Subcutaneous abdominal adipose tissue (tissue), 5 donors: ENCODE results near the gene LRBA.

Source experiments
- H3K27ac ChIP-seq: one replicate; pipeline ENCODE4 v1.7.0; 2013; ENCODE audit warnings: low read depth, mild to moderate bottlenecking, inconsistent platforms, low read length, moderate library complexity
- H3K27me3 ChIP-seq, 5 donors: one replicate each; pipeline ENCODE4 v1.7.0; 2013; ENCODE audit warnings: low read length in 5 of 5, inconsistent platforms in 1 of 5; ENCODE audit not compliant: control insufficient read depth in 5 of 5, insufficient read depth in 4 of 5
- H3K36me3 ChIP-seq, 5 donors: one replicate each; pipeline ENCODE4 v1.7.0; 2013; ENCODE audit warnings: low read length in 5 of 5; ENCODE audit not compliant: control insufficient read depth in 5 of 5, insufficient read depth in 5 of 5
- H3K4me1 ChIP-seq, 5 donors: one replicate each; pipeline ENCODE4 v1.7.0; 2013; ENCODE audit warnings: low read length in 5 of 5, mild to moderate bottlenecking in 3 of 5, moderate library complexity in 1 of 5; ENCODE audit not compliant: control insufficient read depth in 5 of 5, insufficient read depth in 5 of 5
- H3K4me3 ChIP-seq, 5 donors: one replicate each; pipeline ENCODE4 v1.7.0; 2013; ENCODE audit warnings: low read length in 5 of 5, low read depth in 1 of 5
- H3K9ac ChIP-seq, 5 donors: one replicate each; pipeline ENCODE4 v1.7.0; 2013; ENCODE audit warnings: low read length in 5 of 5, mild to moderate bottlenecking in 4 of 5, moderate library complexity in 3 of 5
- H3K9me3 ChIP-seq, 5 donors: one replicate each; pipeline ENCODE4 v1.7.0; 2013; ENCODE audit warnings: low read length in 5 of 5; ENCODE audit not compliant: control insufficient read depth in 5 of 5
- donor health status: healthy.
- donor health status: healthy.
- donor health status: healthy.
- donor health status: healthy.
- donor health status: healthy.

LRBA gene

GRCh38 chr4:150801833-150802232 lies 213.3 kb downstream of the LRBA start:
- Histone ChIP-seq H3K9me3 (no peaks in the 10 kb centered on the region), H3K4me1 (no peaks in the 10 kb centered on the region), H3K9ac (no peak overlapping the region), H3K27ac (no peak overlapping the region), H3K27me3 (no peaks in the 10 kb centered on the region), H3K4me3 (no peak overlapping the region), H3K36me3 (peaks cover 2 to 14% (median 4%) of the 10 kb centered on the region in 5 donors)

GRCh38 chr4:150799207-150799606 lies 215.9 kb downstream of the LRBA start:
- H3K9me3 ChIP-seq, result no peaks in the 10 kb centered on the region
- H3K27me3 ChIP-seq, result no peaks in the 10 kb centered on the region
- H3K4me1 ChIP-seq, result no peaks in the 10 kb centered on the region
- no peak overlapping the region for H3K4me3 ChIP-seq
- no peak overlapping the region for H3K9ac ChIP-seq
- H3K36me3 ChIP-seq, result peaks cover 0 to 1% (median 0%) of the 10 kb centered on the region in 5 donors
- no peak overlapping the region for H3K27ac ChIP-seq

GRCh38 chr4:150794706-150795105 lies 220.4 kb downstream of the LRBA start:
- H3K27me3 ChIP-seq, result no peaks in the 10 kb centered on the region
- H3K4me3 ChIP-seq, result no peak overlapping the region
- no peaks in the 10 kb centered on the region for H3K9me3 ChIP-seq
- H3K9ac ChIP-seq, result no peak overlapping the region
- H3K4me1 ChIP-seq, result no peaks in the 10 kb centered on the region
- H3K36me3 ChIP-seq, result no peaks in the 10 kb centered on the region
- no peak overlapping the region for H3K27ac ChIP-seq

- no peak overlapping the region for H3K9ac ChIP-seq
- no peaks in the 10 kb centered on the region for H3K27me3 ChIP-seq
- no peaks in the 10 kb centered on the region for H3K36me3 ChIP-seq
- no peak overlapping the region for H3K27ac ChIP-seq
- H3K4me3 ChIP-seq, result no peak overlapping the region
- H3K9me3 ChIP-seq, result no peaks in the 10 kb centered on the region
- no peaks in the 10 kb centered on the region for H3K4me1 ChIP-seq
Measured at GRCh38 chr4:150789864-150790263, 225.2 kb downstream of the LRBA start.

- Histone ChIP-seq H3K9me3 (no peaks in the 10 kb centered on the region), H3K27ac (no peak overlapping the region), H3K4me1 (peaks cover 0 to 13% (median 5%) of the 10 kb centered on the region in 5 donors), H3K4me3 (no peak overlapping the region), H3K27me3 (no peaks in the 10 kb centered on the region), H3K36me3 (no peaks in the 10 kb centered on the region), H3K9ac (no peak overlapping the region)
Measured at GRCh38 chr4:150784939-150785338, 230.1 kb downstream of the LRBA start.

- Histone ChIP-seq H3K4me1 (peaks cover 0 to 13% (median 5%) of the 10 kb centered on the region in 5 donors), H3K36me3 (no peaks in the 10 kb centered on the region), H3K4me3 (no peak overlapping the region), H3K9me3 (no peaks in the 10 kb centered on the region), H3K27me3 (no peaks in the 10 kb centered on the region), H3K9ac (no peak overlapping the region), H3K27ac (no peak overlapping the region)
Measured at GRCh38 chr4:150784305-150784704, 230.8 kb downstream of the LRBA start.

- Histone ChIP-seq H3K9ac (no peak overlapping the region), H3K9me3 (no peaks in the 10 kb centered on the region), H3K27me3 (no peaks in the 10 kb centered on the region), H3K36me3 (no peaks in the 10 kb centered on the region), H3K4me1 (peaks cover 0 to 14% (median 5%) of the 10 kb centered on the region in 5 donors), H3K4me3 (no peak overlapping the region), H3K27ac (no peak overlapping the region)
Measured at GRCh38 chr4:150782921-150783320, 232.2 kb downstream of the LRBA start.

- peaks cover 0 to 14% (median 5%) of the 10 kb centered on the region in 5 donors for H3K4me1 ChIP-seq
- H3K36me3 ChIP-seq, result no peaks in the 10 kb centered on the region
- H3K9ac ChIP-seq, result no peak overlapping the region
- H3K27me3 ChIP-seq, result no peaks in the 10 kb centered on the region
- no peaks in the 10 kb centered on the region for H3K9me3 ChIP-seq
- H3K4me3 ChIP-seq, result no peak overlapping the region
- H3K27ac ChIP-seq, result no peak overlapping the region
Measured at GRCh38 chr4:150782311-150782710, 232.8 kb downstream of the LRBA start.

GRCh38 chr4:150781191-150781590 lies 233.9 kb downstream of the LRBA start:
- Histone ChIP-seq H3K36me3 (no peaks in the 10 kb centered on the region), H3K4me3 (no peak overlapping the region), H3K9ac (no peak overlapping the region), H3K4me1 (peaks cover 0 to 14% (median 5%) of the 10 kb centered on the region in 5 donors), H3K27ac (no peak overlapping the region), H3K27me3 (no peaks in the 10 kb centered on the region), H3K9me3 (no peaks in the 10 kb centered on the region)

GRCh38 chr4:150779707-150780106 lies 235.4 kb downstream of the LRBA start:
- no peak overlapping the region for H3K4me3 ChIP-seq
- no peak overlapping the region for H3K27ac ChIP-seq
- H3K4me1 ChIP-seq, result peaks cover 0 to 14% (median 5%) of the 10 kb centered on the region in 5 donors
- no peaks in the 10 kb centered on the region for H3K36me3 ChIP-seq
- no peaks in the 10 kb centered on the region for H3K27me3 ChIP-seq
- no peaks in the 10 kb centered on the region for H3K9me3 ChIP-seq
- no peak overlapping the region for H3K9ac ChIP-seq
